Glomerular endothelial cell (primary cell): Measurements from ENCODE around the gene AFG3L2. TPM values are rescaled to one million over a fixed set of nuclear protein-coding genes. Genes with fewer than 3 reads are reported as not detected.

Experiments used
- DNase-seq: peaks from one replicate; pipeline ENCODE4 v3.0.0-alpha.2; 2011; ENCODE audit warnings: low read depth, low spot score; ENCODE audit errors: extremely low read depth
- total RNA-seq: library from RNA; depleted of rRNA; stranded (reverse); fragments of >200 nt; gene quantifications from 2 replicates; pipeline ENCODE4 v1.2.3, GENCODE V29; 2015

The AFG3L2 gene
- total RNA-seq, 1 donor from 2014 or later: 39.3 TPM

- DNase-seq: no peak
Measured at GRCh38 chr18:12327510-12328178, 49.4 kb downstream of the AFG3L2 start.

GRCh38 chr18:12326711-12327460 is 50.1 kb downstream of the AFG3L2 start:
- DNase-seq: no peak

DNA sequence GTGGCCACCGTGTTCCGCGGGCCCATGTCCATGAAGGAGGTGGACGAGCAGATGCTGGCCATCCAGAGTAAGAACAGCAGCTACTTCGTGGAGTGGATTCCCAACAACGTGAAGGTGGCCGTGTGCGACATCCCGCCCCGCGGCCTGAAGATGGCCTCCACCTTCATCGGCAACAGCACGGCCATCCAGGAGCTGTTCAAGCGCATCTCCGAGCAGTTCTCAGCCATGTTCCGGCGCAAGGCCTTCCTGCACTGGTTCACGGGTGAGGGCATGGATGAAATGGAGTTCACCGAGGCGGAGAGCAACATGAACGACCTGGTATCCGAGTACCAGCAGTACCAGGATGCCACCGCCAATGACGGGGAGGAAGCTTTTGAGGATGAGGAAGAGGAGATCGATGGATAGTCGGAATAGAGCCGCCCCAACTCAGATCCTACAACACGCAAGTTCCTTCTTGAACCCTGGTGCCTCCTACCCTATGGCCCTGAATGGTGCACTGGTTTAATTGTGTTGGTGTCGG is 51.2 kb downstream of the AFG3L2 start:
- DNase-seq: no peak

- no peak for DNase-seq
Measured at GRCh38 chr18:12324991-12325725, 51.9 kb downstream of the AFG3L2 start.

DNA sequence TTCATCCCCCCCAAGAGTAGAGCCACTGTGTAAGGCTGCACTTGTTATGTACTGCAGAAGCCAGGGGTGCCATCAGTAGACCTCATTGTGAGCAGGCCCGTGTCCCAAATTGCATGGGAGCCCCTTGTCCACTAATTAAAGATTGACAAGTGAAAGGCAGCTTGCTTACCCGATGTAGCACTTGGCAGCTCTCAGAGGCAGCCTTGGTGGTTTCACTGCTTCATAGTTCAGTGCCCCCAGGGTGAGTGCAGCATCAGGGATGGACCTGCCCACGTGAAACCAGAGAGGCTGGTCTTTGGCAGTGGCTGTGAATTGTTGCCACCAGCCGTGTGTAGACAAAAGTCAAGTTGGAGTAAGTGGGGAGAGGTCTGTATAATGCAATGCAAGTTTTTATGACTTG is 55.7 kb downstream of the AFG3L2 start:
- DNase-seq: no peak

- DNase-seq: no peak
Measured at GRCh38 chr18:12318857-12319256, 58.2 kb downstream of the AFG3L2 start.

- DNase-seq: no peak
Measured at GRCh38 chr18:12318334-12318697, 58.7 kb downstream of the AFG3L2 start.

DNA sequence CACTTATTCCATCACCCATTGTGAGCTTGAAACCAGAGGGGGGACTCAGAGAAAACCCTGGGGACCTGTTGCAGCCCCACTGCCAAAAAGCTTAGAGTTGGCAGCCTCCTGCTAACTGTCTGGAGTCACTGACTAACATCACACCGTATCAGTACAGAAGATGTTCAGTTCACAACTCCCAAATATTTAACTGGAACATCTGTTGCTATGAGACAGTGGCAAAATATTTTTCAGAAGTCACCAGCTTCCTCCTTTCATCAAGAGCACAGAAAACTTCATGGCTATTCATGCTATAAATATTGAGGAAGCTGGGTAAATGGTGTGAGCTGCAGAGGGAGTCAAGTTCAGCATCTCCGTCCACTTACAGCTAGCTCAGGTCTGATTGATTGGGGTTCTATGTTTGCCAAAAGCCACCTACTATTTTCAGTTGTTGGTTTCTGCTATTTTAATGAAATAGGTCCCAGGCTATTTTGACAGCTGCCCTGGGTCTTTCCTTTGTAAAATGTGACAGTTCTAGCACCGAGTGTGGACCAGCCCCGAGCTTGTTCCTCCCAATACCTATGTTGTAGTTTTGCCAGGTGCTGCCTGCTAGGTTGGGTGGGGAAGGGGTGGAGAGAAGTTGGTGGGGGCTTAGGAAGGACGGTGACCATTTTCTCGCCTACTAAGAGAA is 59.2 kb downstream of the AFG3L2 start:
- DNase-seq: no peak

GRCh38 chr18:12315911-12316310 is 61.1 kb downstream of the AFG3L2 start:
- DNase-seq: no peak

DNA sequence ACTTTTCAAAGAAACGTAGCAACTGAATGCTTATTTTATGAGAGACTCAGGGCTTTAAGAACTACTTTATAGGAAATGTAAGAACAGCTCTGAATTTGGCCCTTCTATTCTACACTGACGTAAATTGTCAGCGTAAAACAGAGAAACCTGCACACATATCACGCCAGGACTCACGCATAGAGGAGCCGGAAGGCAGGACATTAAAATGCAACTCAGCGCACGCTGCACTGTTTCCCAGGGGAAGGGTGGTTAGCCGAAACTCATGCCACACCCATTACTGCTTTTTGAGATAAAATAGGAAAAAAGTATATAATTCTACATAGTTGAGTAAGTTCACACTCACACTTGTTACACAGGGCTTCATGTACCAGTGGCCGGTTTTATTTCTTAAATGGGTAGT is 61.5 kb downstream of the AFG3L2 start:
- DNase-seq: no peak

- DNase-seq: no peak
Measured at GRCh38 chr18:12314591-12315305, 62.3 kb downstream of the AFG3L2 start.

GRCh38 chr18:12313530-12314245 is 63.3 kb downstream of the AFG3L2 start:
- no peak for DNase-seq

- no peak for DNase-seq
Measured at GRCh38 chr18:12312976-12313375, 64.1 kb downstream of the AFG3L2 start.

DNA sequence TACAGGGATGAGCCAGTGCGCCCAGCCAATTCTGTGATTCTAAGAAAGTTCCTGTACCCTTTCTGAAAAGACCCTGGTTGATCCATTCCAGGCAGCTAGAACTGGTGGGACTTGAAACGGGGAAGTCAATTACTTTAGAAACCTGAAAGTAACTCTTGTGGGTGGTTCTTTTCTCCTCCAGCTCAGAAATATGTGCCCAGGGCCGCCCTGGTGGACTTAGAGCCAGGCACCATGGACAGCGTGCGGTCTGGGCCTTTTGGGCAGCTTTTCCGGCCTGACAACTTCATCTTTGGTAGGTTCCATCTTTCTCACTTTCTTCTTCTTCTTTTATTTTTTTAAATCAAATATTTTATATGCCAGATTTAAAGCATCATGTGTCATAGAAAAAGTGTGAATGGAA is 66.3 kb downstream of the AFG3L2 start:
- DNase-seq: no peak

- no peak for DNase-seq
Measured at GRCh38 chr18:12309683-12310198, 67.3 kb downstream of the AFG3L2 start.

GRCh38 chr18:12308386-12309100 is 68.5 kb downstream of the AFG3L2 start:
- no peak for DNase-seq

DNA sequence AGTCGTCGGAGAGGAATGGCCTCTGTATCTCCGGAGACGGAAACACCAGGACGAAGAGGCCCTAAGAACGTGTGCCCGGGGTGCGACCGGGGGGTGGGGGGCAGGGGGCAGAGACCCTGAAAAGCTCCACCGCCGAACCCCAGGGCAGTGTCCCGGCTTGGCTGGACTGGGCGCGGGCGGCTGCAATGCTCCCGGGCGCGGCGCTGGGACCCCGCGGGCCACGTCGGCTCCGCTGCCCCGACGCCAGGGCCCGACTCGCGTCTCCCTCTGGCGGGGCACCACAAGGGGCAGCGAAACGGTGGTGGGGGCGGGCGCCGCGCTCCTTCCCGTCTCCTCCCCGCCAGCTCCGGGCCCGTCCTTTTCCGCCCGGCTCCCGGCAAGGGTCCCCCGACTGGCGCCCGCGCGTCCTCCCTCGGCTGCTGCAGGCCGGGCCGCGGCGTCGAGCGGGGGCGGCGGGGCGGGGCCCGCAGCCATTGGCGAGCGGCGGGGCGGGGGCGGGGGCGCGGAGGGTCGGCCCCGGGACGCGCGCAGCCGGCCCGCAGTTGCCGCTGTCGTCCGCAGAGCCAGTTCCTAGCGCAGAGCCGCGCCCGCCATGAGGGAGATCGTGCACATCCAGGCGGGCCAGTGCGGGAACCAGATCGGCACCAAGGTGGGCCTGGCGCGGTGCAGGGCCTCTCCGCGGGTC is 69.2 kb downstream of the AFG3L2 start, which contains the start of gene TUBB6:
Gene TUBB6 (plus strand): TSS at position 541 of the 685 bp plus-strand sequence. CDS start 52 bp downstream, at position 593.
- DNase-seq: no peak
